H1 (cell line): ENCODE measurements around the gene ADAMTS4. TPM values are rescaled to one million over a fixed set of nuclear protein-coding genes. Genes with fewer than 3 reads are reported as not detected.

Experiments used
- CTCF ChIA-PET: fragments of 300-600 bp; sonication (Branson Sonifier 250); formaldehyde crosslinking; loops from one replicate; lab custom pipeline; 2021; ENCODE audit not compliant: partially characterized antibody; lab: Charles Lee
- POLR2A ChIA-PET: fragments of 300-600 bp; sonication (Branson Sonifier 250); formaldehyde crosslinking; loops from one replicate; lab custom pipeline; 2021; ENCODE audit warnings: inconsistent platforms; ENCODE audit not compliant: partially characterized antibody; lab: Charles Lee
- DNase-seq, 2 experiments: peaks; one replicate each; pipeline versions ENCODE4 v3.0.0 to v3.0.0-alpha.2; 2010 to 2022; ENCODE audit warnings: low spot score in 2 of 2, low read depth in 1 of 2, mixed read lengths in 1 of 2
- FAIRE-seq: peaks from 2 replicates; lab custom pipeline; 2011; peaks lifted over from hg19 to GRCh38; lab: Jason Lieb, UNC
- H2AFZ ChIP-seq: 2 replicates; pipeline ENCODE4 v1.8.1; 2012; ENCODE audit warnings: low read length, inconsistent platforms
- H2AK5ac ChIP-seq: 2 replicates; pipeline ENCODE4 v1.6.1; 2013; ENCODE audit warnings: low read depth, low read length
- H2BK120ac ChIP-seq: replicated peaks from 2 replicates; pipeline ENCODE3; 2013; ENCODE audit warnings: low read depth, low read length, inconsistent platforms
- H2BK12ac ChIP-seq: 2 replicates; pipeline ENCODE4 v1.6.1; 2013; ENCODE audit warnings: low read depth, low read length
- H2BK15ac ChIP-seq: 2 replicates; pipeline ENCODE4 v1.6.1; 2013; ENCODE audit warnings: low read length
- H2BK20ac ChIP-seq: 2 replicates; pipeline ENCODE4 v1.6.1; 2013; ENCODE audit warnings: low read length
- H2BK5ac ChIP-seq: 2 replicates; pipeline ENCODE4 v1.6.1; 2013; ENCODE audit warnings: low read depth, low read length
- H3K14ac ChIP-seq: 2 replicates; pipeline ENCODE4 v1.6.1; 2013; ENCODE audit warnings: inconsistent platforms; ENCODE audit not compliant: insufficient read length
- H3K18ac ChIP-seq: 2 replicates; pipeline ENCODE4 v1.6.1; 2013; ENCODE audit warnings: low read length; ENCODE audit errors: extremely low read depth
- H3K23ac ChIP-seq: 2 replicates; pipeline ENCODE4 v1.6.1; 2013; ENCODE audit warnings: inconsistent platforms; ENCODE audit not compliant: insufficient read length
- H3K23me2 ChIP-seq: 2 replicates; pipeline ENCODE4 v1.6.1; 2013; ENCODE audit warnings: low read depth, low read length
- H3K27ac ChIP-seq: 2 replicates; pipeline ENCODE4 v1.6.1; 2011; ENCODE audit warnings: low read depth, low read length, inconsistent platforms
- H3K27me3 ChIP-seq, 4 experiments: replicated peaks in 1 of 4; 1 replicate in 1 of 4; 2 replicates in 3 of 4; pipeline versions ENCODE4 v1.6.1 to v1.8.1; 2011 to 2013; ENCODE audit warnings: low read length in 3 of 4, mild to moderate bottlenecking in 3 of 4, inconsistent platforms in 2 of 4, mixed read lengths in 2 of 4, moderate library complexity in 1 of 4; ENCODE audit not compliant: control insufficient read depth in 3 of 4, insufficient read depth in 3 of 4; ENCODE audit errors: extremely low read depth in 1 of 4
- H3K36me3 ChIP-seq, 4 experiments: 2 replicates each; pipeline versions ENCODE4 v1.6.1 to v1.8.1; 2011 to 2013; ENCODE audit warnings: mild to moderate bottlenecking in 4 of 4, low read length in 3 of 4, moderate library complexity in 2 of 4, control low read depth in 1 of 4, inconsistent platforms in 1 of 4; ENCODE audit not compliant: insufficient read depth in 4 of 4, control insufficient read depth in 2 of 4
- H3K4ac ChIP-seq: replicated peaks from 2 replicates; pipeline ENCODE3; 2013; ENCODE audit warnings: low read length, low read depth, mixed read lengths, inconsistent platforms; ENCODE audit not compliant: insufficient read length
- H3K4me1 ChIP-seq, 4 experiments: replicated peaks in 1 of 4; 1 replicate in 1 of 4; 2 replicates in 3 of 4; pipeline versions ENCODE4 v1.6.1 to v1.8.1; 2011 to 2013; ENCODE audit warnings: low read length in 3 of 4, inconsistent platforms in 2 of 4, mixed read lengths in 1 of 4; ENCODE audit not compliant: insufficient read depth in 4 of 4, control insufficient read depth in 3 of 4
- H3K4me2 ChIP-seq, 2 experiments: 2 replicates each; pipeline versions ENCODE4 v1.6.1 to v1.8.1; 2011 to 2013; ENCODE audit warnings: low read depth in 2 of 2, low read length in 2 of 2, control low read depth in 1 of 2, inconsistent platforms in 1 of 2, mild to moderate bottlenecking in 1 of 2; ENCODE audit not compliant: insufficient read depth in 1 of 2
- H3K4me3 ChIP-seq, 4 experiments: fragments of 200-600, 300-600 bp in 1 of 4; sonication (generic), shearing (Covaris generic), sonication (Bioruptor Twin) in 1 of 4; 2 replicates each; pipeline versions ENCODE4 v1.5.1 to v1.8.1; 2011 to 2016; ENCODE audit warnings: low read length in 4 of 4, low read depth in 3 of 4, control low read depth in 2 of 4, inconsistent platforms in 2 of 4, mild to moderate bottlenecking in 2 of 4, mixed read lengths in 1 of 4, moderate library complexity in 1 of 4; ENCODE audit not compliant: insufficient read depth in 2 of 4; ENCODE audit errors: extremely low read depth in 1 of 4
- H3K56ac ChIP-seq: replicated peaks from 2 replicates; pipeline ENCODE3; 2013; ENCODE audit warnings: low read depth, mild to moderate bottlenecking, mixed read lengths, low read length, inconsistent platforms; ENCODE audit not compliant: insufficient read length
- H3K79me1 ChIP-seq: 2 replicates; pipeline ENCODE4 v1.6.1; 2013; ENCODE audit warnings: low read depth, low read length, control low read depth
- H3K79me2 ChIP-seq, 2 experiments: 2 replicates each; pipeline versions ENCODE4 v1.6.1 to v1.8.1; 2012 to 2013; ENCODE audit warnings: low read length in 2 of 2, mild to moderate bottlenecking in 2 of 2, inconsistent platforms in 1 of 2; ENCODE audit not compliant: insufficient read depth in 2 of 2, control insufficient read depth in 1 of 2
- H3K9ac ChIP-seq, 4 experiments: replicated peaks in 1 of 4; 1 replicate in 1 of 4; 2 replicates in 3 of 4; pipeline versions ENCODE4 v1.6.1 to v1.8.1; 2011 to 2013; ENCODE audit warnings: low read depth in 3 of 4, low read length in 3 of 4, control low read depth in 2 of 4, mild to moderate bottlenecking in 2 of 4, moderate library complexity in 2 of 4, inconsistent platforms in 1 of 4; ENCODE audit errors: extremely low read depth in 1 of 4
- H3K9me3 ChIP-seq, 2 experiments: 2 replicates each; pipeline versions ENCODE4 v1.6.1 to v1.8.1; 2012 to 2013; ENCODE audit warnings: mild to moderate bottlenecking in 2 of 2, moderate library complexity in 2 of 2, control low read depth in 1 of 2, inconsistent platforms in 1 of 2, low read depth in 1 of 2, low read length in 1 of 2, mixed read lengths in 1 of 2; ENCODE audit not compliant: insufficient read depth in 2 of 2
- H4K20me1 ChIP-seq, 2 experiments: replicated peaks in 1 of 2; 2 replicates each; pipeline versions ENCODE3 to v1.8.1; 2011 to 2013; ENCODE audit warnings: inconsistent platforms in 2 of 2, low read length in 2 of 2, mild to moderate bottlenecking in 1 of 2; ENCODE audit not compliant: insufficient read depth in 2 of 2, control insufficient read depth in 1 of 2
- H4K5ac ChIP-seq: 2 replicates; pipeline ENCODE4 v1.6.1; 2013; ENCODE audit warnings: low read length, low read depth, mixed read lengths, inconsistent platforms; ENCODE audit not compliant: insufficient read length
- H4K8ac ChIP-seq: 2 replicates; pipeline ENCODE4 v1.8.0; 2013; ENCODE audit warnings: mild to moderate bottlenecking, moderate library complexity, low read length, inconsistent platforms; ENCODE audit not compliant: insufficient read depth; ENCODE audit errors: extremely low read depth
- H4K91ac ChIP-seq: replicated peaks from 2 replicates; pipeline ENCODE3; 2013; ENCODE audit warnings: low read length, mixed read lengths, inconsistent platforms; ENCODE audit not compliant: insufficient read length
- GABPA ChIP-seq: IDR thresholded peaks from 2 replicates; pipeline ENCODE4 v1.6.1; 2011; ENCODE audit warnings: mild to moderate bottlenecking, low read length, moderate library complexity, borderline replicate concordance; ENCODE audit not compliant: insufficient read depth
- WGBS, 2 experiments: shearing (Covaris generic) in 1 of 2; methylation state at CpG; one replicate each; pipeline versions ENCODE4 v1.1.6 to v1.1.7; 2013 to 2015; ENCODE audit warnings: low lambda C conversion rate in 2 of 2, mixed read lengths in 2 of 2, inconsistent platforms in 1 of 2, low coverage in 1 of 2, missing lambda C conversion rate in 1 of 2; ENCODE audit not compliant: insufficient replicate concordance in 2 of 2, insufficient coverage in 1 of 2, insufficient read length in 1 of 2; ENCODE audit errors: extremely low coverage in 1 of 2, missing lambda C conversion rate in 1 of 2; 5-methylcytosine and 5-hydroxymethylcytosine counted together
- polyA plus RNA-seq, 7 experiments: library from polyadenylated mRNA; depleted of rRNA in 3 of 7; stranded (reverse) in 5 of 7; unstranded in 2 of 7; fragments of >200 nt in 5 of 7; fragments of 200-250 nt in 2 of 7; gene quantifications; 1 replicate in 5 of 7; 2 replicates in 1 of 7; 4 replicates in 1 of 7; pipeline versions ENCODE4 v1.2.1 to v1.2.3, GENCODE V29; 2011 to 2013; ENCODE audit warnings: missing spikeins in 2 of 7, mixed read lengths in 2 of 7
- total RNA-seq: library from RNA; stranded (reverse); fragmentation: NEBNext Ultra II Directional; extraction: Animal tissue kit (Norgen Biotek cat#: 25700); gene quantifications from 2 replicates; pipeline ENCODE4 v1.2.1, GENCODE V29; 2021

The ADAMTS4 gene
- total and polyA plus RNA-seq, 2 of the 8 experiments (the other 6 are each of a cell fraction or from before 2014, with no cell fraction given) = 4.6 to 7.2 TPM

DNA sequence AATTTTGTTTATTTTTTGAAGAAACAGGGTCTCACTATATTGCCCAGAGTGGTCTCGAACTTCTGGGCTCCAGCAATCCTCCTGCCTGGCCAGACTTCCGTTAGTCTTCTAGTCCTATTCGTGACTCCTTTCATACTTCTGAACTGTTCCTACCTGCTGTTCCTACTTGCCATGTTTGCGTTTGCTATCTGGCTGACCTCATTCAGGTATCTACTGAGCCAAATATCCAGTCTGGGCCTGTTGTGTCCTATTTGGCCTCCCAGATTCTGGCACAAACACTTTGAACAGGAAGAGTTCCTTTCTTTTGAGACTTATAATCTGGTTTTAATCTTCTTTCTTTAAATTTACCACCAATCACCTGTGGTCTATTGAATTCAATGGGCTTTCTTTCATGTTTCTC, 46.0 kb upstream of the ADAMTS4 start:
- H3K14ac ChIP-seq = no peak overlapping the region
- H3K79me1 ChIP-seq = no peaks in the 10 kb centered on the region
- no peaks in the 10 kb centered on the region for H3K79me2 ChIP-seq
- no peak overlapping the region for H2BK15ac ChIP-seq
- no peaks in the 10 kb centered on the region for H4K20me1 ChIP-seq
- no peak overlapping the region for H2BK5ac ChIP-seq
- no peak for DNase-seq
- no peak overlapping the region for H3K4me3 ChIP-seq
- no peak overlapping the region for H2AFZ ChIP-seq
- WGBS, 2 experiments = 88% methylated on average over 4 of the region's 4 CpGs; no CpG with 5 or more reads in 1 of the 2 experiments
- no peak for FAIRE-seq
- no peak overlapping the region for H3K56ac ChIP-seq
- no peaks in the 10 kb centered on the region for H3K9me3 ChIP-seq
- no peak overlapping the region for H2BK12ac ChIP-seq
- no peak overlapping the region for H4K8ac ChIP-seq
- H2AK5ac ChIP-seq = no peak overlapping the region
- H3K23ac ChIP-seq = no peak overlapping the region
- CTCF ChIA-PET = interaction anchor here (1.1 to 1.2 kb wide), 2 partner anchors 17 to 47 kb away, joined by 3 to 4 read pairs; no protein-coding TSS in a partner anchor
- H3K4me1 ChIP-seq = no peaks in the 10 kb centered on the region
- H3K9ac ChIP-seq = no peak overlapping the region
- H3K18ac ChIP-seq = no peak overlapping the region
- H2BK20ac ChIP-seq = no peak overlapping the region
- no peaks in the 10 kb centered on the region for H3K27me3 ChIP-seq
- H3K4me2 ChIP-seq = no peak overlapping the region
- H3K4ac ChIP-seq = no peak overlapping the region
- no peaks in the 10 kb centered on the region for H3K36me3 ChIP-seq
- no peak for TF ChIP-seq GABPA
- H4K5ac ChIP-seq = no peak overlapping the region
- no peak overlapping the region for H3K27ac ChIP-seq
- no peak overlapping the region for H4K91ac ChIP-seq
- no peaks in the 10 kb centered on the region for H3K23me2 ChIP-seq
- POLR2A ChIA-PET = no interaction called here
- H2BK120ac ChIP-seq = no peak overlapping the region
